ENCODE measurements around the gene APOBEC3B.

DNA sequence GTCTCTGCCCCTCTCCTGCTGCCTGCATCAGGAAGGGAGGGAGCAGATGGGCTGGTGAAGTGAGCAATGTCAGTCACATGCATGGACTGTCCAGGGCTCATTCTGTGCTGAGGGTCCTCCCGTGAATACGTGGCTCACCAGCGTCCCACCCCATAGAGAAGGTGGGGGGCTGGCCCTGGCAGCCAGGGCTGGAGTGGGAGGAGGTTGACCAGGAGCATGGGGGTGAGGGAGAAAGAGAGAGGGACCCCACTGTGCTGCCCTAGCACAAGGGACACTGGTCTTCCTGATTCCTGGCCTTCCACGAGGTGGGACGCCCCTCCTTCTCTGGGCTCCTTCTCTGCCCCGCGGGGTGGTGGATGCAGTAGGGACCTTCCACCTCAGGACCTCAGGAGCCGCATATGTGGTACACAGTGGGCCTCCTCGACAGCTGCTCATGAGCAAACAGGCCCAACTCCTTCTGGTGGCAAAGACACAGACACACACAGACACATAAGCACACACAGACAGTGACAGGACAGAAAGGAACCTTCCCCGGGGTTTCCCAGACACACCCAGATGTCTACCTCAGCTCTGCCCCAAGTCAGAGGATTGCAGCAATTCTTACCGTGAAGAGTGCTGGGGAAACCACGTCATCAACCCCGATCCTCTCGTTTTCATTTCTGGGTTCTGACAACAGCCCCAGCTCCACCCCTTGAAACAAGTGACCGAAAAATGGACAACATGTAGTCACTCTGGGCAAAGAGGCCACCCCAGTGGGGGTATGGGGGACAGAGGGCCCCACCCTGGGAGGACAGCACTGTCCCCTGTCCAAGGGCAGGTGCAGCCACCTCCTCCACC lies 28.4 kb upstream of the APOBEC3B start:
- TF ChIP-seq, protein P1, sequence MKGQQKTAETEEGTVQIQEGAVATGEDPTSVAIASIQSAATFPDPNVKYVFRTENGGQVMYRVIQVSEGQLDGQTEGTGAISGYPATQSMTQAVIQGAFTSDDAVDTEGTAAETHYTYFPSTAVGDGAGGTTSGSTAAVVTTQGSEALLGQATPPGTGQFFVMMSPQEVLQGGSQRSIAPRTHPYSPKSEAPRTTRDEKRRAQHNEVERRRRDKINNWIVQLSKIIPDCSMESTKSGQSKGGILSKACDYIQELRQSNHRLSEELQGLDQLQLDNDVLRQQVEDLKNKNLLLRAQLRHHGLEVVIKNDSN (IDR thresholded peaks at IDR 0.05), result no peak
- TF ChIP-seq EP300 (IDR thresholded peaks at IDR 0.05; ENCODE audit: borderline replicate concordance) (no peak), TAF1 (IDR thresholded peaks at IDR 0.05; ENCODE audit: low read depth) (no peak), YY1 (IDR thresholded peaks at IDR 0.05; ENCODE audit: low read depth) (no peak), EGR1 (IDR thresholded peaks at IDR 0.05) (no peak), RAD21 (IDR thresholded peaks at IDR 0.05; ENCODE audit: low read depth) (no peak), FOXM1 (IDR thresholded peaks at IDR 0.05; ENCODE audit: borderline replicate concordance, low read depth) (no peak), CEBPB (IDR thresholded peaks at IDR 0.05) (no peak), CREB1 (IDR thresholded peaks at IDR 0.05; ENCODE audit: low read depth) (no peak), ZBTB7A (IDR thresholded peaks at IDR 0.05; ENCODE audit: low read depth) (no peak)
- TF ChIP-seq, protein P2, sequence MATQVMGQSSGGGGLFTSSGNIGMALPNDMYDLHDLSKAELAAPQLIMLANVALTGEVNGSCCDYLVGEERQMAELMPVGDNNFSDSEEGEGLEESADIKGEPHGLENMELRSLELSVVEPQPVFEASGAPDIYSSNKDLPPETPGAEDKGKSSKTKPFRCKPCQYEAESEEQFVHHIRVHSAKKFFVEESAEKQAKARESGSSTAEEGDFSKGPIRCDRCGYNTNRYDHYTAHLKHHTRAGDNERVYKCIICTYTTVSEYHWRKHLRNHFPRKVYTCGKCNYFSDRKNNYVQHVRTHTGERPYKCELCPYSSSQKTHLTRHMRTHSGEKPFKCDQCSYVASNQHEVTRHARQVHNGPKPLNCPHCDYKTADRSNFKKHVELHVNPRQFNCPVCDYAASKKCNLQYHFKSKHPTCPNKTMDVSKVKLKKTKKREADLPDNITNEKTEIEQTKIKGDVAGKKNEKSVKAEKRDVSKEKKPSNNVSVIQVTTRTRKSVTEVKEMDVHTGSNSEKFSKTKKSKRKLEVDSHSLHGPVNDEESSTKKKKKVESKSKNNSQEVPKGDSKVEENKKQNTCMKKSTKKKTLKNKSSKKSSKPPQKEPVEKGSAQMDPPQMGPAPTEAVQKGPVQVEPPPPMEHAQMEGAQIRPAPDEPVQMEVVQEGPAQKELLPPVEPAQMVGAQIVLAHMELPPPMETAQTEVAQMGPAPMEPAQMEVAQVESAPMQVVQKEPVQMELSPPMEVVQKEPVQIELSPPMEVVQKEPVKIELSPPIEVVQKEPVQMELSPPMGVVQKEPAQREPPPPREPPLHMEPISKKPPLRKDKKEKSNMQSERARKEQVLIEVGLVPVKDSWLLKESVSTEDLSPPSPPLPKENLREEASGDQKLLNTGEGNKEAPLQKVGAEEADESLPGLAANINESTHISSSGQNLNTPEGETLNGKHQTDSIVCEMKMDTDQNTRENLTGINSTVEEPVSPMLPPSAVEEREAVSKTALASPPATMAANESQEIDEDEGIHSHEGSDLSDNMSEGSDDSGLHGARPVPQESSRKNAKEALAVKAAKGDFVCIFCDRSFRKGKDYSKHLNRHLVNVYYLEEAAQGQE (IDR thresholded peaks at IDR 0.05; ENCODE audit: low read depth), result no peak
- TF ChIP-seq, protein P3, sequence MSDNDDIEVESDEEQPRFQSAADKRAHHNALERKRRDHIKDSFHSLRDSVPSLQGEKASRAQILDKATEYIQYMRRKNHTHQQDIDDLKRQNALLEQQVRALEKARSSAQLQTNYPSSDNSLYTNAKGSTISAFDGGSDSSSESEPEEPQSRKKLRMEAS (IDR thresholded peaks at IDR 0.05), result no peak

All from Ishikawa (cell line).